Ovary (tissue), 9 donors: Measurements from ENCODE around the gene FILIP1L. TPM values are rescaled to one million over a fixed set of nuclear protein-coding genes. Genes with fewer than 3 reads are reported as not detected.

Source experiments
- DNase-seq, 5 donors: peaks; one replicate each; pipeline ENCODE4 v3.0.0-alpha.2; 2019 to 2020
- H3K27ac ChIP-seq, 2 donors: fragments of 200-600 bp; one replicate each; pipeline versions ENCODE4 v1.5.1 to v1.8.0; 2019 to 2022
- H3K27me3 ChIP-seq: fragments of 200-600 bp; one replicate; pipeline ENCODE4 v1.8.0; 2022
- H3K36me3 ChIP-seq: fragments of 200-600 bp; sonication (generic); one replicate; pipeline ENCODE4 v1.5.1; 2019
- H3K4me1 ChIP-seq: one replicate; pipeline ENCODE4 v1.8.1; 2013; ENCODE audit warnings: mild to moderate bottlenecking, moderate library complexity; ENCODE audit not compliant: insufficient read depth
- H3K4me3 ChIP-seq: fragments of 200-600 bp; sonication (generic); one replicate; pipeline ENCODE4 v1.5.1; 2017
- H3K9me3 ChIP-seq, 2 donors: fragments of 200-600 bp in 1 of 2; sonication (generic) in 1 of 2; one replicate each; pipeline versions ENCODE4 v1.5.1 to v1.8.1; 2013 to 2019; ENCODE audit warnings: mild to moderate bottlenecking in 1 of 2, moderate library complexity in 1 of 2
- CTCF ChIP-seq, 3 donors: fragments of 450-650 bp in 2 of 3; fragments of 200-600 bp in 1 of 3; IDR thresholded peaks; one replicate each; pipeline versions ENCODE4 v1.5.1 to v1.8.0; 2016 to 2022; ENCODE audit warnings: antibody characterized with exemption in 3 of 3, mild to moderate bottlenecking in 1 of 3
- EP300 ChIP-seq: sonication (generic); formaldehyde crosslinking; IDR thresholded peaks from one replicate; pipeline ENCODE4 v1.6.1; 2017; ENCODE audit warnings: antibody characterized with exemption
- POLR2A ChIP-seq: fragments of 450-650 bp; IDR thresholded peaks from one replicate; pipeline ENCODE4 v1.6.1; 2017; ENCODE audit warnings: antibody characterized with exemption, mild to moderate bottlenecking, moderate library complexity
- WGBS, 3 donors: extraction: QIAGEN DNeasy Blood & Tissue Kit in 1 of 3; methylation state at CpG; one replicate each; pipeline versions ENCODE4 v1.1.5 to v1.1.7; 2013 to 2017; 5-methylcytosine and 5-hydroxymethylcytosine counted together
- intact Hi-C, 4 donors: fragments of 100-400 bp; cut with DNase I; formaldehyde crosslinking; loops; one replicate each; pipeline versions ENCODE4 v1.11.0 to v1.15.1; 2022 to 2023
- polyA plus RNA-seq, 2 donors: library from polyadenylated mRNA; stranded (reverse); fragments of 200-250 nt in 1 of 2; fragments of 350-450 nt in 1 of 2; fragmentation: Illumina TruSeq in 1 of 2; extraction: RNeasy Lipid Tissue Mini Kit (QIAGEN cat#74804) in 1 of 2; gene quantifications; one replicate each; pipeline ENCODE4 v1.2.3, GENCODE V29; 2013 to 2014
- total RNA-seq, 7 donors: library from RNA; depleted of rRNA in 2 of 7; stranded (reverse); fragments of >200 nt in 2 of 7; fragmentation: NEBNext Ultra II Directional in 3 of 7; extraction: Animal tissue kit (Norgen Biotek cat#: 25700) in 3 of 7; gene quantifications; one replicate each; pipeline versions ENCODE4 v1.1.0 to v1.2.4, GENCODE V29; 2016 to 2023
- donor health status: DM: no; HTN: no; CAD: no; lungs with moderate emphysema.
- donor health status: DM: no; HTN: no; CAD: no.
- donor health status: Bipolar disorder and iron deficiency.
- donor health status: DM: yes; HTN: yes; CAD: no.
- donor health status: DM: no; HTN: no; CAD: no.
- donor health status: DM: yes; HTN: yes; CAD: no.

Gene FILIP1L
- total and polyA plus RNA-seq, 9 donors = 23.7 to 174 (median 110) TPM

GRCh38 chr3:99837715-99838114 is 276.6 kb downstream of the FILIP1L start:
- H3K4me3 ChIP-seq = no peak overlapping the region
- H3K27ac ChIP-seq = no peak overlapping the region
- TF ChIP-seq EP300 (no peak), CTCF (IDR thresholded peaks at IDR 0.05) (no peak), POLR2A (no peak)
- no peaks in the 10 kb centered on the region for H3K36me3 ChIP-seq
- intact Hi-C loops = loop anchor here in 1 of 4 donors (5.0 to 10.0 kb wide), 2 partner anchors 415 to 757 kb away; no protein-coding TSS in a partner anchor
- H3K9me3 ChIP-seq = no peaks in the 10 kb centered on the region
- peaks cover 4% of the 10 kb centered on the region for H3K4me1 ChIP-seq
- no peaks in the 10 kb centered on the region for H3K27me3 ChIP-seq
- no peak for DNase-seq
- WGBS, 3 donors = 92 to 100% (median 98%) methylated on average over 1 of the region's 1 CpG

- Histone ChIP-seq H3K4me3 (no peak overlapping the region), H3K36me3 (no peaks in the 10 kb centered on the region), H3K4me1 (peaks cover 4% of the 10 kb centered on the region), H3K27me3 (no peaks in the 10 kb centered on the region), H3K9me3 (no peaks in the 10 kb centered on the region), H3K27ac (no peak overlapping the region)
- intact Hi-C loops = loop anchor here in 1 of 4 donors (5.0 to 10.0 kb wide), 2 partner anchors 416 to 758 kb away; no protein-coding TSS in a partner anchor
- TF ChIP-seq CTCF (IDR thresholded peaks at IDR 0.05) (no peak), POLR2A (no peak), EP300 (no peak)
- WGBS, 3 donors = 88 to 92% (median 90%) methylated on average over 3 of the region's 3 CpGs
- no peak for DNase-seq
Measured at GRCh38 chr3:99836681-99837080, 277.6 kb downstream of the FILIP1L start.

- H3K4me1 ChIP-seq = peaks cover 4% of the 10 kb centered on the region
- H3K27ac ChIP-seq = peak overlapping the region in 1 of 2 donors; percentile 43
- DNase-seq = no peak
- H3K9me3 ChIP-seq = no peaks in the 10 kb centered on the region
- H3K36me3 ChIP-seq = no peaks in the 10 kb centered on the region
- intact Hi-C loops = loop anchor here in 2 of 4 donors (5.0 to 10.0 kb wide), 2 partner anchors 418 to 760 kb away; no protein-coding TSS in a partner anchor
- H3K4me3 ChIP-seq = no peak overlapping the region
- 74 to 82% (median 79%) methylated on average over 2 of the region's 2 CpGs for WGBS, 3 donors
- TF ChIP-seq POLR2A (no peak), CTCF (IDR thresholded peaks at IDR 0.05) (no peak), EP300 (no peak)
- no peaks in the 10 kb centered on the region for H3K27me3 ChIP-seq
Measured at GRCh38 chr3:99834211-99834957, 279.9 kb downstream of the FILIP1L start.

- Histone ChIP-seq H3K27me3 (no peaks in the 10 kb centered on the region), H3K4me3 (no peak overlapping the region), H3K36me3 (no peaks in the 10 kb centered on the region), H3K9me3 (no peaks in the 10 kb centered on the region), H3K4me1 (peaks cover 4% of the 10 kb centered on the region), H3K27ac (peak overlapping the region in 1 of 2 donors; percentile 43)
- intact Hi-C loops = loop anchor here in 2 of 4 donors (5.0 to 10.0 kb wide), 2 partner anchors 419 to 761 kb away; no protein-coding TSS in a partner anchor
- WGBS, 3 donors = 6 to 12% (median 8%) methylated on average over 4 of the region's 4 CpGs
- peak in 2 of 5 donors; percentile 23 to 30 for DNase-seq
- TF ChIP-seq EP300 = no peak
- no peak for TF ChIP-seq CTCF (IDR thresholded peaks at IDR 0.05)
- no peak for TF ChIP-seq POLR2A
Measured at GRCh38 chr3:99833617-99834205, 280.6 kb downstream of the FILIP1L start.
